NCI-H1436 (cell line): ENCODE results near the gene MRPS12.

Source experiments
- DNase-seq: peaks from one replicate; lab custom pipeline; 2025; lab: John Stamatoyannopoulos, UW

The MRPS12 gene

GRCh38 chr19:38911388-38912001 lies 19.2 kb upstream of the MRPS12 start:
- no peak for DNase-seq

- no peak for DNase-seq
Measured at GRCh38 chr19:38912600-38913514, 17.9 kb upstream of the MRPS12 start.

GRCh38 chr19:38913958-38914357 lies 16.8 kb upstream of the MRPS12 start:
- DNase-seq: no peak

- DNase-seq: no peak
Measured at GRCh38 chr19:38915329-38916321, 15.1 kb upstream of the MRPS12 start.

- DNase-seq: no peak
Measured at GRCh38 chr19:38917516-38917915, 13.2 kb upstream of the MRPS12 start.

GRCh38 chr19:38917921-38918491 lies 12.7 kb upstream of the MRPS12 start:
- DNase-seq: no peak

- no peak for DNase-seq
Measured at GRCh38 chr19:38918526-38918925, 12.2 kb upstream of the MRPS12 start.

- no peak for DNase-seq
Measured at GRCh38 chr19:38919837-38920601, 10.7 kb upstream of the MRPS12 start.

- no peak for DNase-seq
Measured at GRCh38 chr19:38920602-38921419, 9.9 kb upstream of the MRPS12 start.

GRCh38 chr19:38921420-38922274 lies 9.1 kb upstream of the MRPS12 start:
- no peak for DNase-seq

GRCh38 chr19:38922482-38922881 lies 8.3 kb upstream of the MRPS12 start:
- DNase-seq: no peak

- DNase-seq: no peak
Measured at GRCh38 chr19:38924388-38924787, 6.4 kb upstream of the MRPS12 start.

- DNase-seq: no peak
Measured at GRCh38 chr19:38928391-38929001, 2.2 kb upstream of the MRPS12 start.

- peak; percentile 90 for DNase-seq
Measured at GRCh38 chr19:38929929-38930775, 592 bp upstream of the MRPS12 start, which contains the start of gene SARS2. Gene SARS2 (minus strand): TSS chr19:38930763. CDS start chr19:38930736, 27 bp downstream.

- no peak for DNase-seq
Measured at GRCh38 chr19:38931521-38931793, 713 bp downstream of the MRPS12 start.

- no peak for DNase-seq
Measured at GRCh38 chr19:38932425-38933179, 1.9 kb downstream of the MRPS12 start.

- no peak for DNase-seq
Measured at GRCh38 chr19:38933544-38933943, 2.8 kb downstream of the MRPS12 start.
